ENCODE data around the gene MUTYH.
"Not testable (repeated sequence)": the region's sequence is repeated elsewhere in the genome, so short reads cannot be mapped to it uniquely, and the experiment has no call there.

MUTYH gene

GRCh38 chr1:45317166-45317565 lies 23.1 kb downstream of the MUTYH start:
- DNase-seq, result no peak

GRCh38 chr1:45314266-45314665 lies 26.0 kb downstream of the MUTYH start:
- DNase-seq, result no peak

- no peak for DNase-seq
Measured at GRCh38 chr1:45306905-45307304, 33.3 kb downstream of the MUTYH start.

- DNase-seq, result no peak
Measured at GRCh38 chr1:45306319-45306718, 33.9 kb downstream of the MUTYH start.

- no peak for DNase-seq
Measured at GRCh38 chr1:45305231-45305630, 35.0 kb downstream of the MUTYH start.

- DNase-seq, result no peak
Measured at GRCh38 chr1:45304311-45305081, 35.7 kb downstream of the MUTYH start.

- peak; percentile 95 for DNase-seq
Measured at GRCh38 chr1:45303520-45304310, 36.5 kb downstream of the MUTYH start.

GRCh38 chr1:45302505-45303150 lies 37.6 kb downstream of the MUTYH start:
- DNase-seq, result no peak

GRCh38 chr1:45300669-45300997 lies 39.6 kb downstream of the MUTYH start:
- no peak for DNase-seq

GRCh38 chr1:45299981-45300668 lies 40.1 kb downstream of the MUTYH start:
- DNase-seq, result peak; percentile 15

GRCh38 chr1:45299296-45299695 lies 40.9 kb downstream of the MUTYH start:
- DNase-seq, result no peak

GRCh38 chr1:45297666-45298356 lies 42.4 kb downstream of the MUTYH start:
- DNase-seq, result no peak

- no peak for DNase-seq
Measured at GRCh38 chr1:45291716-45292115, 48.5 kb downstream of the MUTYH start.

GRCh38 chr1:45291002-45291401 lies 49.2 kb downstream of the MUTYH start:
- not testable (repeated sequence) for DNase-seq

- not testable (repeated sequence) for DNase-seq
Measured at GRCh38 chr1:45286521-45286920, 53.7 kb downstream of the MUTYH start.

GRCh38 chr1:45284858-45285257 lies 55.4 kb downstream of the MUTYH start:
- not testable (repeated sequence) for DNase-seq

- no peak for DNase-seq
Measured at GRCh38 chr1:45282351-45282750, 57.9 kb downstream of the MUTYH start.

Data from activated CD4-positive, alpha-beta T cell treated with anti-CD3 and anti-CD28 coated beads for 1 hour (primary cell).